Activated CD4-positive, alpha-beta T cell treated with anti-CD3 and anti-CD28 coated beads for 36 hours (primary cell): Measurements from ENCODE around the gene TMPRSS3. TPM values are rescaled to one million over a fixed set of nuclear protein-coding genes. Genes with fewer than 3 reads are reported as not detected.

ENCODE experiments used
- ATAC-seq: fragments of 200-7000 bp; cut with Tn5 transposase; one replicate; pipeline ENCODE4 v1.10.0; 2021; ENCODE audit warnings: mild to moderate bottlenecking, moderate library complexity
- CTCF ChIA-PET: fragments of 350-600 bp; sonication (Branson Sonifier 250); formaldehyde crosslinking; loops from one replicate; lab custom pipeline; 2021; ENCODE audit warnings: antibody characterized with exemption; lab: Charles Lee
- POLR2A ChIA-PET: fragments of 350-600 bp; sonication (Branson Sonifier 250); formaldehyde crosslinking; loops from one replicate; lab custom pipeline; 2021; ENCODE audit warnings: antibody characterized with exemption, inconsistent platforms; lab: Charles Lee
- DNase-seq: peaks from one replicate; pipeline ENCODE4 v3.0.0-alpha.2; 2020
- H3K27ac Mint-ChIP-seq: one replicate; pipeline ENCODE4 v1.8.0; 2021; ENCODE audit warnings: mixed read lengths
- H3K27me3 Mint-ChIP-seq: one replicate; pipeline ENCODE4 v1.8.0; 2021; ENCODE audit warnings: mixed read lengths
- H3K36me3 Mint-ChIP-seq: one replicate; pipeline ENCODE4 v1.8.0; 2021; ENCODE audit warnings: low read depth, mixed read lengths
- H3K4me1 Mint-ChIP-seq: one replicate; pipeline ENCODE4 v1.8.0; 2021; ENCODE audit warnings: mixed read lengths
- H3K4me3 Mint-ChIP-seq: one replicate; pipeline ENCODE4 v1.8.0; 2021; ENCODE audit warnings: mild to moderate bottlenecking, moderate library complexity, mixed read lengths
- H3K9me3 Mint-ChIP-seq: one replicate; pipeline ENCODE4 v1.8.0; 2021; ENCODE audit warnings: low read depth, mixed read lengths
- intact Hi-C, 2 experiments: fragments of 100-400 bp; cut with DNase I in 1 of 2; cut with micrococcal nuclease in 1 of 2; formaldehyde crosslinking; loops; one replicate each; pipeline versions ENCODE4 v1.14.2 to v1.15.1; 2022 to 2024; cut with DNase I, micrococcal nuclease
- total RNA-seq, 2 experiments: library from RNA; stranded (reverse); gene quantifications; one replicate each; pipeline ENCODE4 v1.2.3, GENCODE V29; 2021

TMPRSS3 gene
- total RNA-seq, 2 experiments from 2014 or later = 99.1 to 113 TPM

DNA sequence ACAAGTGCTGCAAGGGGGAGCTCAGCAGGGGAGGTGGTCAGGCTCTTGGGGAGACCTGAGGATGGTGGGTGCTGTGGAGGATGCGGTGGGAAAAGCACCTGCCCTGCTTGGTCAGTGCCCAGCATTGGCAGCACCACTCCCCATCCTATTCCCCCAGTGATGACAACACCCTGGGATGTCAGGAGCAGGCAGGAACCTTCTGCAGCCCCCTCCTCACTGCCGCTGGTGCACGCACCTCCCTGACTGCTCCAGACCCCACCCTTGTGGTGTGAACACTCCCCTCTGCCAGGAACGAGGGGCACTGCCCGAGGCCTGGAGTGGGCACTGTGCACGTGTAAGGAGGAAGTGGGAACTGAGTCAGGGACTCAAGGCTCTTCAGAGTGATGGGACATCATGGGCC lies 12.5 kb downstream of the TMPRSS3 start:
- DNase-seq = no peak
- no peak overlapping the region for H3K27ac Mint-ChIP-seq
- peaks cover 89% of the 10 kb centered on the region for H3K36me3 Mint-ChIP-seq
- no peaks in the 10 kb centered on the region for H3K27me3 Mint-ChIP-seq
- peaks cover 32% of the 10 kb centered on the region for H3K4me1 Mint-ChIP-seq
- ATAC-seq = no peak
- H3K9me3 Mint-ChIP-seq = no peaks in the 10 kb centered on the region
- intact Hi-C loops = no loop called here
- H3K4me3 Mint-ChIP-seq = no peak overlapping the region
- ChIA-PET CTCF (interaction anchor here (1.0 to 3.2 kb wide), 2 partner anchors 45 to 120 kb away, joined by 4 to 17 read pairs; no protein-coding TSS in a partner anchor), POLR2A (no interaction called here)

DNA sequence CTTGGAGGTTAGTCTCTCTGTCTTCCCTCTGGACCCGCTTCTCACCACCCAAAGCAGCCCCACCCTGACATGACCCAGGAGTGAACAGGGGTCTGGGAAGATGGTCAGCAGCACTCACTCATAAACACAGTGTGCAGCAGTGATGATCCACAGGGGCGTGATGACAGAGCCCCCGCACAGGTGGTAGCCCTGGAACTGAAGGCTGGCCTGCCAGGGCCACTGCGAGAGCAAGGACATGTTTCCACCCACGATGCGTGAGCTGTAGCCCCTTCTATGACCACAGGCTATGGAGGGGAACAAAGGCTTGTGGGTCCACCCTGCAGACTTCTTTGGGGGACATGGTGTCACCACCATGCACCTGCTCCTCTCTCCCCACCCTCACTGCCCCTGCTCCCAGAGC lies 12.9 kb downstream of the TMPRSS3 start:
- Mint-ChIP-seq H3K9me3 (no peaks in the 10 kb centered on the region), H3K36me3 (peaks cover 89% of the 10 kb centered on the region), H3K4me3 (no peak overlapping the region), H3K4me1 (peaks cover 27% of the 10 kb centered on the region), H3K27me3 (no peaks in the 10 kb centered on the region), H3K27ac (no peak overlapping the region)
- ATAC-seq (no peak), DNase-seq (no peak)
- CTCF ChIA-PET = interaction anchor here (1.0 to 3.2 kb wide), 4 partner anchors 10 to 120 kb away, joined by 4 to 18 read pairs (median 12); no protein-coding TSS in a partner anchor
- POLR2A ChIA-PET = interaction anchor here (0.6 kb wide), 1 partner anchor 20 kb away, joined by 4 read pairs; no protein-coding TSS in a partner anchor
- intact Hi-C loops = no loop called here

DNA sequence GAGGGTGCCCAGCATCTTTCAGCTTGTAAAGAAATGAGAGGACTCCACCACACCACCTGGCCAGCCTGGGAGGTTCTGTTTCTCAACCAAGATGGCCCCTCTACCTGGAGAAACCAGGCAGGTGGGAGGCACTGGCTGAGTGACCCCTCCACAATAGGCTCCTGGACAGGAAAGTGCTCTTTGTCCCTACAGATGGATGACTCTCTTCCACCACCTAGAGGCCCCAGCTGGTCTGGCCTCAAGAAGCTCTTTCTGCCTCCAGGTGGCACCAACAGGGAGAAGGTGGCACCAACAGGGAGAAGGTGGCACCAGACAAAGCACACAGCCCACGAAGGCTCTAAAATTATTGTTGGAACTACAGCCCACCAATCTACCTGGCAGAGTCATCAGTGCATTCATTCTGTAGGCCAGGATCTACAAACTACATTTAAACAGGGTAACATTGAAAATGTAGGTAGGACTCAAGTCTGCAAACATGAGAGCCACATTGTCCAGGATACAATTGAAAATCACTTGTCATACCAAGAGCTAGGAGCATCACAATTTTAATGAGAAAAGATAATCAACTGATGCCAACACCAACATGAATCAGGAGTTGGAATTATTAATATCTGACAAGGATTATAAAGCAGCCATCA lies 14.4 kb downstream of the TMPRSS3 start:
- Mint-ChIP-seq H3K4me1 (peaks cover 16% of the 10 kb centered on the region), H3K27ac (no peak overlapping the region), H3K36me3 (peaks cover 88% of the 10 kb centered on the region), H3K9me3 (no peaks in the 10 kb centered on the region), H3K4me3 (no peak overlapping the region), H3K27me3 (no peaks in the 10 kb centered on the region)
- CTCF ChIA-PET = interaction anchor here (0.7 to 3.2 kb wide), 10 partner anchors 10 to 111 kb away, joined by 3 to 18 read pairs (median 3); no protein-coding TSS in a partner anchor
- ATAC-seq = peak; percentile 70
- POLR2A ChIA-PET = interaction anchor here (0.6 kb wide), 1 partner anchor 46 kb away, joined by 3 read pairs; no protein-coding TSS in a partner anchor
- intact Hi-C loops = no loop called here
- DNase-seq = peak; percentile 69

DNA sequence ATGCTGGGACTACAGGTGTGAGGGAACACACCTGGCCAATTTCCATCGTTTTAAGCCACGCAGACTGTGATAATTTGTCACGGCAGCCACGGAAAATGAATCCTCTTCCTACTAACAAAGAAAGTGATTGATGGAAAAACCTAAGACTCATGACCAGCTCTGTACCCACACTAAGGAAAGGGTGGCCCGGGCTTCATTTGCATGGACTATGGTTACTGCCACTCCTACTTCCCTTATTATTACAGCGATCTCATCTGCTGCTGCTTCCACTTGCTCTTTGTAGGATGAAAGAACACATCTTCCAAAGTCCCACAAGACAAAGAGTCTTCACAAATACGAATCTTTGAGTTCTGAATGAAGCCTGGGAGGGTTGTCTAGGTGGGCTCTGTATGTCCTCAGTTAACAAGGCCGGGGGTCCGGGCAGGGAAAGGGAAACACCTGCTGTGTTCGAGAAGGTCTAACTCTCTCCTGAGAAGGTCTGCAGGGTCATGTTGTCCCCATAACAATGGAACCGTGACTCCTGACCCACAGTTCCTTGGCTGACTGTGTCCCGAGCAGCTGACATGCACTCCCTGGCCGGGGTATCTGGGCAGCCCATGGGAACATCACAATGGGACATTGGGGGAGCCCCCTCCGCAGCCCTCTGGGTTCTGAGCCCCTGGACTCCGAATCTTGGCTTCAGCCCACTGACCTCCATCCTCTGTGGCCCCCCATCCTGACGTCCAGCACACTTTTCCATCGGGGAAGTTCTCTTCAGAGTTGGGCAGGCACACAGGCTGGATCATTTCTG lies 16.2 kb downstream of the TMPRSS3 start:
- H3K27ac Mint-ChIP-seq = no peak overlapping the region
- peaks cover 81% of the 10 kb centered on the region for H3K36me3 Mint-ChIP-seq
- peaks cover 19% of the 10 kb centered on the region for H3K4me1 Mint-ChIP-seq
- POLR2A ChIA-PET = no interaction called here
- no peak for ATAC-seq
- H3K9me3 Mint-ChIP-seq = no peaks in the 10 kb centered on the region
- H3K27me3 Mint-ChIP-seq = no peaks in the 10 kb centered on the region
- intact Hi-C loops = no loop called here
- CTCF ChIA-PET = no interaction called here
- H3K4me3 Mint-ChIP-seq = no peak overlapping the region
- no peak for DNase-seq

DNA sequence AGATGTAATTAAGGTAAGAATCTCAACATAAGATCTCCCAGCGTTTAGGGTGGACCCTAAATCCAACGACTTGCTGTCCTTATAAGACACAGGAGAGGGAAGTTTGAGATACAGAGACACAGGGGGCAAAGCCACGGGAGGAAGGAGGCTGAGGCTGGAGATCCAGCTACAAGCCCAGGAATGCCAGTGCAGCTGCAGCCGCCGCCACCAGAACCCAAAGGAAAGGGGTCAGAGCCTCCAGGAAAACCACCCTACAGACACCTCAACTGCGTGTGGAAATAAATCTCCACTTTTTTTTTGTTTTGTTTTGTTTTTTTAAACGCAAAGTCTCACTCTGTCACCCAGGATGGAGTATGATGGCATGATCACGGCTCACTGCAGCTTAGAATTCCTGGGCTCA lies 17.4 kb downstream of the TMPRSS3 start:
- H3K36me3 Mint-ChIP-seq = peaks cover 77% of the 10 kb centered on the region
- POLR2A ChIA-PET = no interaction called here

DNA sequence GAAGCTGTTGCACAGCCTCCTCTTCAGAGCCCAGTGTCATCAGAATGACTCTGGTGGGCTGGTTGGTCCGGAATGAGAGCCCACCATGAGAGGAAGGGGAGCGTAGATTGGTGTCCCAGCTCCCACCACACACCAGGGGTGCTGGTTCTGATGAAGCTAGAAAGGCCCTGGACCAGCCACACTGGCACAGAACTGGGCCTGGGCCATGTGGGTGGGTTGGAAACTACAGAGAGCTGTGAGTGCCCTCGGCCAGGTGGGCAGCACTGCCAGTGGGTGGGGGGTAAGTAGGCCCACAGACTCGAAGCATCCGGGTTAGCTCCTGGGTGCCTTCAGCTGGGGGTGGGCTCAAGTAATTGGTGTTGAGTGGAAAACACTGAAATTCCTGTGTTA lies 17.9 kb downstream of the TMPRSS3 start:
- ATAC-seq (no peak), DNase-seq (no peak)
- POLR2A ChIA-PET = no interaction called here
- CTCF ChIA-PET = interaction anchor here (0.7 to 1.4 kb wide), 4 partner anchors 10 to 15 kb away, joined by 3 to 8 read pairs (median 3); no protein-coding TSS in a partner anchor
- Mint-ChIP-seq H3K27ac (no peak overlapping the region), H3K9me3 (no peaks in the 10 kb centered on the region), H3K4me3 (no peak overlapping the region), H3K4me1 (peaks cover 34% of the 10 kb centered on the region), H3K27me3 (no peaks in the 10 kb centered on the region), H3K36me3 (peaks cover 75% of the 10 kb centered on the region)
- intact Hi-C loops = no loop called here

More for the DNA sequence above, 17.4 kb downstream of the TMPRSS3 start:
- CTCF ChIA-PET = interaction anchor here (0.7 to 1.4 kb wide), 3 partner anchors 10 to 66 kb away, joined by 3 to 8 read pairs (median 3); no protein-coding TSS in a partner anchor
- no peak for DNase-seq
- Mint-ChIP-seq H3K27me3 (no peaks in the 10 kb centered on the region), H3K9me3 (no peaks in the 10 kb centered on the region), H3K27ac (no peak overlapping the region), H3K4me1 (peaks cover 29% of the 10 kb centered on the region), H3K4me3 (no peak overlapping the region)
- no peak for ATAC-seq
- intact Hi-C loops = no loop called here

DNA sequence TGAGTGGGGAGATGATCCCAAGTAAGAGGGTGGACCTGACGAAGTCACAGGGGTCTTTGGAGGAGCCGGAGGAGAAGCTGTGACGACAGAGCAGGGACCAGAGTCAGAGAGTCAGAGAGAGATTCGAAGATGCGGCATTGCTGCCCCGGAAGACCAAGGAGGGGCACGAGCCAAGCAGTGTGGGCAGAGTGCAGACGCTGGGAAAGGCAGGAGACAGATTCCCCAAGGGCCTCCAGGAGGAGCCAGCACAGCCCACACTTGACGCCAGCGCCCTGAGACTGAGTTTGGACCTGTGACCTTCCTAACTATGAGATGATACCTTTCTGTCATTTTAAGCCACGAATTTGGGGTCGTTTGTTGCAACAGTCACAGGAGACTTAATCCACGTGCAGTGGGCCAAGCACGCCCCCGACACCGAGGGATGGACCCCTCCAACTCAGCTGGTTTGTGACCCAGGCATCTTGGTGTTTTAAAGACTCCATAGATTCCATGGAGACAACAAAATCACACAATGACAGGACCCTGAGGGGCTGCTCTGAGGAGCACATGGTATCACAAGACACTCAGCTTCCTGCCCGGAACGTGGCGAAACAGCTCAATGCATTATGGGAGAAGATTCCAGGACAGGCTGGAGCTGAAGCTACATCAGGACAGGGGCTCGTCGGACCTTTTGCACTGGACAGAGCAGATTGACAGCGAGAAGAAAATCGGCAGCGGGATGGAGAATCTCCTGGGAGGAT lies 18.5 kb downstream of the TMPRSS3 start:
- no peaks in the 10 kb centered on the region for H3K27me3 Mint-ChIP-seq
- no peak overlapping the region for H3K27ac Mint-ChIP-seq
- POLR2A ChIA-PET = no interaction called here
- CTCF ChIA-PET = interaction anchor here (0.7 to 1.4 kb wide), 4 partner anchors 10 to 16 kb away, joined by 3 to 8 read pairs (median 3); no protein-coding TSS in a partner anchor
- no peaks in the 10 kb centered on the region for H3K9me3 Mint-ChIP-seq
- peaks cover 75% of the 10 kb centered on the region for H3K36me3 Mint-ChIP-seq
- DNase-seq (no peak), ATAC-seq (no peak)
- intact Hi-C loops = no loop called here
- H3K4me1 Mint-ChIP-seq = peaks cover 37% of the 10 kb centered on the region
- H3K4me3 Mint-ChIP-seq = no peak overlapping the region

DNA sequence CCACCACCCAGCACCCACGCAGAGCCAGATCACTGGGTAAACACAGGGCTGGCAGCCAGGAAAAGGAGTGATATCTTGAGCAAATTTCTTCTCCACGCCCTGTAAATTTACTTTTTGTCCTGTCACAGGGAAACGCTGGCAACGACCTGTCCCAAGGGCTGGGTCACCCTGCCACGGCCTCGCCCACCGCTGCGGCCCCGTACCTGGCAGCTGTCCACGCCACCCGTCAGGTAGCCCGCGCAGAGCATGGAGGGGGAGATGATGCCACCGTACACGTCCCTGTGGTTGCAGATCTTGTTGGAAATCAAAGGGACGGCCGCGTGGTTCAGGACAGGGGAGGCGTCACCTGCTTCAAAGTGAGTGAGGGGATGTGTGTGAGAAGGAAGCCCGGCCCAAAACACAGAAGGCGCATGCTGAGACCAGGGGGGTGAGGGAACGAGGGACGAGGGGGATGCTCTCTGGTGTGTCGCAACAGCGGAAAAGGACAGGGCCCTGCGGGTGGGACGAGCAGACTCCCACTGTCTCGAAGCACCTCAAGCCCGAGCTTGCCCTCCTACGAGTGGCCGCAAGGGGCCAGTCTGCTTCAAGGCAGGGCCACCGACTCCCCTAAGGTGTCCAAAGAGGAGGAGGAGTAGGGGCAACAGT lies 19.4 kb downstream of the TMPRSS3 start:
- POLR2A ChIA-PET = interaction anchor here (0.9 kb wide), 1 partner anchor 16 kb away, joined by 5 read pairs; no protein-coding TSS in a partner anchor
- CTCF ChIA-PET = no interaction called here
- no peak for DNase-seq
- Mint-ChIP-seq H3K36me3 (peaks cover 75% of the 10 kb centered on the region), H3K27ac (peak overlapping the region; percentile 92), H3K4me3 (no peak overlapping the region), H3K9me3 (no peaks in the 10 kb centered on the region), H3K27me3 (no peaks in the 10 kb centered on the region), H3K4me1 (peaks cover 43% of the 10 kb centered on the region)
- intact Hi-C loops = no loop called here
- no peak for ATAC-seq

DNA sequence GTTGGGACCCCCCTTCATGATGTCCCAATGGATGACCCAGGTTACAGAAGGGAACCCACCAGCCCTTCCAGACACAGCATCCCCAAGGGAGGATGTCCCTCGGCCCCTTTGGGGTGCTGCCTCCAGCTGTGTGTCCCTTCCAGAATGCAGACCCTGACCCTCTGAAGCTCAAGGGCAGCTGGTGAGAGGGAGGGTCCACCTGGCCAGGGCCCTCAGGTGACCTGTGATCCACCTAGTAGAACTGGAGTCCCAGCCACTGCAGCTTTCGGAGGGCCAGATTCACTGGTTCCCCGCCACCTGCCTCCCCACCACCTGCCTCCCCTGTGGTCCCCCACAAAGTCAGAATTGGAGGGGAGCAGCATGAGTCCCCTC lies 19.9 kb downstream of the TMPRSS3 start:
- POLR2A ChIA-PET = interaction anchor here (0.9 kb wide), 1 partner anchor 17 kb away, joined by 5 read pairs; no protein-coding TSS in a partner anchor
- DNase-seq = no peak
- CTCF ChIA-PET = interaction anchor here (3.0 kb wide), 1 partner anchor 37 kb away, joined by 11 read pairs; no protein-coding TSS in a partner anchor
- no peaks in the 10 kb centered on the region for H3K9me3 Mint-ChIP-seq
- peak overlapping the region; percentile 92 for H3K27ac Mint-ChIP-seq
- no peak for ATAC-seq
- intact Hi-C loops = loop anchor here in 1 of 2 experiments (2.0 kb wide), 2 partner anchors 17 to 37 kb away; no protein-coding TSS in a partner anchor
- no peaks in the 10 kb centered on the region for H3K27me3 Mint-ChIP-seq
- H3K36me3 Mint-ChIP-seq = peaks cover 75% of the 10 kb centered on the region
- H3K4me1 Mint-ChIP-seq = peaks cover 46% of the 10 kb centered on the region
- H3K4me3 Mint-ChIP-seq = no peak overlapping the region

DNA sequence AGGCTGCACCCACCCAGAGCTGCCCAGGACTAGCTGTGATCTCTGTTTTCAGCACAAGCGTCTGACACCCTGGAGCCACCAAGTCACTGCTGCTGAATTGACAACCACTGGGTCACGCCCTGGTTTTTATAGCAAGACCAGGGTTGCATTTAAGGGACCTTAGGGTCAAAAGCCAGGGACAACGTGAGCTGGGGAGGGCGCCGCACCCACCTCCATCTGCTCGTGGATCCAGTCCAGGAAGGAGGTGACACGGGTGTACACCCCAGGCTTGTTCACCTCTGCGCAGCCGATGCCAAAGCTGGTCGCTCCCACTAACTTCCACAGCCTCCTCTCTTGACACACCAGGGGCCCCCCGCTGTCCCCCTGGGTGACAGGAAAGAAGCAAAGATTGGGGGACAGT lies 20.3 kb downstream of the TMPRSS3 start:
- H3K4me1 Mint-ChIP-seq = peaks cover 50% of the 10 kb centered on the region
- DNase-seq (no peak), ATAC-seq (no peak)
- H3K9me3 Mint-ChIP-seq = no peaks in the 10 kb centered on the region
- H3K4me3 Mint-ChIP-seq = peak overlapping the region; percentile 57
- H3K27me3 Mint-ChIP-seq = no peaks in the 10 kb centered on the region
- H3K27ac Mint-ChIP-seq = peak overlapping the region; percentile 92
- ChIA-PET CTCF (interaction anchor here (1.6 to 3.0 kb wide), 3 partner anchors 14 to 37 kb away, joined by 7 to 11 read pairs (median 9); no protein-coding TSS in a partner anchor), POLR2A (interaction anchor here (0.8 to 0.9 kb wide), 3 partner anchors 17 to 46 kb away, joined by 3 to 5 read pairs (median 4); no protein-coding TSS in a partner anchor)
- peaks cover 75% of the 10 kb centered on the region for H3K36me3 Mint-ChIP-seq
- intact Hi-C loops = loop anchor here in 1 of 2 experiments (2.0 kb wide), 2 partner anchors 17 to 37 kb away; no protein-coding TSS in a partner anchor
